ENCODE measurements around the gene STOML2.

The STOML2 gene

GRCh38 chr9:35079426-35080341 is 23.2 kb downstream of the STOML2 start, which contains the start of gene FANCG:
FANCG (minus strand) TSS chr9:35079942; CDS start chr9:35079524, 418 bp downstream.
- peak; percentile 91 for DNase-seq (ENCODE audit: low read depth)
- peak within 1 kb of the TSS; percentile 80 for H3K4me3 ChIP-seq (ENCODE audit: control insufficient read depth, low read depth, low read length)
- TF ChIP-seq CTCF (conservative IDR thresholded peaks at IDR 0.05; ENCODE audit: control insufficient read depth, insufficient read depth, low read depth, low read length) = no peak

GRCh38 chr9:35079041-35079425 is 23.9 kb downstream of the STOML2 start:
- TF ChIP-seq CTCF (conservative IDR thresholded peaks at IDR 0.05; ENCODE audit: control insufficient read depth, insufficient read depth, low read depth, low read length) = no peak
- no peak for DNase-seq (ENCODE audit: low read depth)
- H3K4me3 ChIP-seq (ENCODE audit: control insufficient read depth, low read depth, low read length) = peak overlapping the region; percentile 80

GRCh38 chr9:35078066-35078465 is 24.9 kb downstream of the STOML2 start:
- TF ChIP-seq CTCF (conservative IDR thresholded peaks at IDR 0.05; ENCODE audit: control insufficient read depth, insufficient read depth, low read depth, low read length) = no peak
- peak overlapping the region; percentile 80 for H3K4me3 ChIP-seq (ENCODE audit: control insufficient read depth, low read depth, low read length)
- DNase-seq (ENCODE audit: low read depth) = no peak

- TF ChIP-seq CTCF (conservative IDR thresholded peaks at IDR 0.05; ENCODE audit: control insufficient read depth, insufficient read depth, low read depth, low read length) = no peak
- DNase-seq (ENCODE audit: low read depth) = no peak
- H3K4me3 ChIP-seq (ENCODE audit: control insufficient read depth, low read depth, low read length) = no peak overlapping the region
Observed at GRCh38 chr9:35076848-35077247, 26.1 kb downstream of the STOML2 start.

GRCh38 chr9:35075358-35075757 is 27.6 kb downstream of the STOML2 start:
- no peak for DNase-seq (ENCODE audit: low read depth)
- TF ChIP-seq CTCF (conservative IDR thresholded peaks at IDR 0.05; ENCODE audit: control insufficient read depth, insufficient read depth, low read depth, low read length) = no peak
- no peak overlapping the region for H3K4me3 ChIP-seq (ENCODE audit: control insufficient read depth, low read depth, low read length)

GRCh38 chr9:35074791-35075190 is 28.1 kb downstream of the STOML2 start:
- TF ChIP-seq CTCF (conservative IDR thresholded peaks at IDR 0.05; ENCODE audit: control insufficient read depth, insufficient read depth, low read depth, low read length) = no peak
- H3K4me3 ChIP-seq (ENCODE audit: control insufficient read depth, low read depth, low read length) = no peak overlapping the region
- DNase-seq (ENCODE audit: low read depth) = no peak
